ENCODE results near the gene ENAH.

Gene ENAH

DNA sequence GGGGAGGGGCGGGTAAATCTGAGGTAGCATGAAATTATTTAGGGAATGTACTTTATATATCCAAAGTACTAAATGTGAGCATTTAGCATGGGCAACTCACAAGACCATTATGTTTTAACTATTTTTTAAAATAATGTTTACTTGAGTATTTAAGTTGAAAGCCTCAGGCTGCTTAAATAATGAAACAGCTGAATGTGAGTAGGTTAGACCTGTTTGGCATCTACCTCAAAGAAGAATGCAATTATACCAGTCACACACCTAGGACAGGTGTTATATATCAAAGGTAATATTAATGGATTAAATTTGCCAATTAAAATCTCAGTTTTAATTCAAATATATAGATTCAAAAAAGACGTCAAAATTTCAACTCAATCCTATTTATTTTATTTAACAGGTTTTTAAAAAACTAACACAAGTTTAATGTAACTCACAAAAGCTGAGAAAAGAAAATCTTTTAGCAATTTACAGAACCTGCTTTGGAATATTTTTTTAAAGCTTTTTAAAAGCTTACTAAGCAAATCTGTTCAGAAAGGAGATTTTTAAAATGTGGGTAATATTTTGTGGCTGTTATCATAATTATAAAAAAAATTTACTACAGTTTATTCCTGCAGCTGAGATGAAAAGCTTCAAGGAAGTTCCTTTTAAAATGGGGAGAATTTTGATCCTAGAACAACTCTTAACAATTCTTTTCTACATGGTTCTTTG lies 120.5 kb downstream of the ENAH start:
- Histone ChIP-seq H2AFZ (ENCODE audit: low read length) (no peak overlapping the region), H3K4me3 (ENCODE audit: low read length) (no peak overlapping the region), H3K4me2 (ENCODE audit: low read depth, low read length) (no peak overlapping the region), H3K36me3 (replicated peaks; ENCODE audit: insufficient read depth, low read length) (no peaks in the 10 kb centered on the region), H3K9ac (ENCODE audit: low read length) (no peak overlapping the region), H3K4me1 (ENCODE audit: low read length) (no peaks in the 10 kb centered on the region), H4K20me1 (ENCODE audit: insufficient read depth, low read length) (no peaks in the 10 kb centered on the region), H3K27me3 (replicated peaks; ENCODE audit: insufficient read depth, low read length) (no peaks in the 10 kb centered on the region), H3K9me2 (replicated peaks; ENCODE audit: insufficient read depth, low read length) (no peaks in the 10 kb centered on the region), H3K27ac (ENCODE audit: low read length) (no peak overlapping the region), H3F3A (ENCODE audit: insufficient read depth, low read length) (no peaks in the 10 kb centered on the region), H3K79me2 (ENCODE audit: low read length) (no peaks in the 10 kb centered on the region), H3K9me3 (replicated peaks; ENCODE audit: insufficient read depth, low read length) (no peaks in the 10 kb centered on the region)
- DNase-seq = no peak
- no peak for TF ChIP-seq EZH2 (optimal IDR thresholded peaks at IDR 0.05; ENCODE audit: low read depth, low read length)
- TF ChIP-seq, protein P1, sequence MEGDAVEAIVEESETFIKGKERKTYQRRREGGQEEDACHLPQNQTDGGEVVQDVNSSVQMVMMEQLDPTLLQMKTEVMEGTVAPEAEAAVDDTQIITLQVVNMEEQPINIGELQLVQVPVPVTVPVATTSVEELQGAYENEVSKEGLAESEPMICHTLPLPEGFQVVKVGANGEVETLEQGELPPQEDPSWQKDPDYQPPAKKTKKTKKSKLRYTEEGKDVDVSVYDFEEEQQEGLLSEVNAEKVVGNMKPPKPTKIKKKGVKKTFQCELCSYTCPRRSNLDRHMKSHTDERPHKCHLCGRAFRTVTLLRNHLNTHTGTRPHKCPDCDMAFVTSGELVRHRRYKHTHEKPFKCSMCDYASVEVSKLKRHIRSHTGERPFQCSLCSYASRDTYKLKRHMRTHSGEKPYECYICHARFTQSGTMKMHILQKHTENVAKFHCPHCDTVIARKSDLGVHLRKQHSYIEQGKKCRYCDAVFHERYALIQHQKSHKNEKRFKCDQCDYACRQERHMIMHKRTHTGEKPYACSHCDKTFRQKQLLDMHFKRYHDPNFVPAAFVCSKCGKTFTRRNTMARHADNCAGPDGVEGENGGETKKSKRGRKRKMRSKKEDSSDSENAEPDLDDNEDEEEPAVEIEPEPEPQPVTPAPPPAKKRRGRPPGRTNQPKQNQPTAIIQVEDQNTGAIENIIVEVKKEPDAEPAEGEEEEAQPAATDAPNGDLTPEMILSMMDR (IDR thresholded peaks at IDR 0.05; ENCODE audit: low read length) = no peak
- TF ChIP-seq EZH2phosphoT487 (IDR thresholded peaks at IDR 0.05; ENCODE audit: low read length) = no peak

DNA sequence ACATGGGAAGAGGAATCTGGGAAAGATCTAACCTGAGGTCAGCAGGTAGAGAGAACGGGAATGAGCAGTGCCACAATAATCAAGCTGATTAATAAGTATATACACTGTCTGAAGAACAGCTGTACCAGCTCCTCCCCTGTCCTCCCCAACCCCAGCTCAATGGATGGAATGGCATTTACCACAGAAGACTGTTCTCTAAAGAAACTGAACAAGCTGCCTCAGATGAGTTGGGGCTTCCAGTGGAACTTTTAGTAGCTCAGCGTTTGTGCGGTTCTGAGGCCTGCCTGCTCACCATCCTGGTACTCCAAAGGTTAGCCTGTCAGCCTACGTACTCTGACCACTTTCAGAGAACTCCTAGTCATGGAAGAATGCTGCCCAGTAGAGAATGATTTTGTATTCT lies 123.2 kb downstream of the ENAH start:
- Histone ChIP-seq H3K27me3 (replicated peaks; ENCODE audit: insufficient read depth, low read length) (no peaks in the 10 kb centered on the region), H3K4me2 (ENCODE audit: low read depth, low read length) (no peak overlapping the region), H3K79me2 (ENCODE audit: low read length) (no peaks in the 10 kb centered on the region), H3K9ac (ENCODE audit: low read length) (no peak overlapping the region), H3K36me3 (replicated peaks; ENCODE audit: insufficient read depth, low read length) (no peaks in the 10 kb centered on the region), H3K9me2 (replicated peaks; ENCODE audit: insufficient read depth, low read length) (no peaks in the 10 kb centered on the region), H3K4me1 (ENCODE audit: low read length) (no peaks in the 10 kb centered on the region), H3K9me3 (replicated peaks; ENCODE audit: insufficient read depth, low read length) (no peaks in the 10 kb centered on the region), H4K20me1 (ENCODE audit: insufficient read depth, low read length) (no peaks in the 10 kb centered on the region), H3K4me3 (ENCODE audit: low read length) (no peak overlapping the region), H3F3A (ENCODE audit: insufficient read depth, low read length) (no peaks in the 10 kb centered on the region), H3K27ac (ENCODE audit: low read length) (no peak overlapping the region), H2AFZ (ENCODE audit: low read length) (no peak overlapping the region)
- TF ChIP-seq EZH2phosphoT487 (IDR thresholded peaks at IDR 0.05; ENCODE audit: low read length) (no peak), EZH2 (optimal IDR thresholded peaks at IDR 0.05; ENCODE audit: low read depth, low read length) (no peak)
- TF ChIP-seq, protein P1 (IDR thresholded peaks at IDR 0.05; ENCODE audit: low read length) = no peak
- no peak for DNase-seq

DNA sequence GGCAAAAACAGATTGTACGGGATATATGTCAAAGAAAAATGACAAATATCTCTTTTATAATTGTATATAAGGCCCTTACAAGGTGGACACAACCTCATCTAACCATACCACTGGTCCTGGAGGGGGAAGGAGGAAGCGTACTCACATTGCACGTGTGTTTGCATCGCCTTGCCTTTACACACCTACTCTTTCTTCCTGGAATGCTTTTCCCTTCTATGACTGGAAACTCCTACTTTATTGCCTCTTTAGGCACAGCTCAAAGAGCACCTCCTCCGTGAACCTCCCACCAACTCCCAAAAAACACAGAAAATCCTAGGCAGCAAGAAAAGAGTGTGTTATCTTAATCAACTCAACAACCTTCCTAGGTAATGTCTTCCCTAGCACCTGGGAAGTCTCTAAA lies 125.3 kb downstream of the ENAH start:
- Histone ChIP-seq H3K4me2 (ENCODE audit: low read depth, low read length) (no peak overlapping the region), H3K36me3 (replicated peaks; ENCODE audit: insufficient read depth, low read length) (no peaks in the 10 kb centered on the region), H2AFZ (ENCODE audit: low read length) (no peak overlapping the region), H4K20me1 (ENCODE audit: insufficient read depth, low read length) (no peaks in the 10 kb centered on the region), H3K27me3 (replicated peaks; ENCODE audit: insufficient read depth, low read length) (no peaks in the 10 kb centered on the region), H3K9me3 (replicated peaks; ENCODE audit: insufficient read depth, low read length) (no peaks in the 10 kb centered on the region), H3K27ac (ENCODE audit: low read length) (no peak overlapping the region), H3K4me1 (ENCODE audit: low read length) (no peaks in the 10 kb centered on the region), H3K79me2 (ENCODE audit: low read length) (no peaks in the 10 kb centered on the region), H3F3A (ENCODE audit: insufficient read depth, low read length) (no peaks in the 10 kb centered on the region), H3K9ac (ENCODE audit: low read length) (no peak overlapping the region), H3K9me2 (replicated peaks; ENCODE audit: insufficient read depth, low read length) (no peaks in the 10 kb centered on the region), H3K4me3 (ENCODE audit: low read length) (no peak overlapping the region)
- TF ChIP-seq EZH2 (optimal IDR thresholded peaks at IDR 0.05; ENCODE audit: low read depth, low read length) (no peak), EZH2phosphoT487 (IDR thresholded peaks at IDR 0.05; ENCODE audit: low read length) (no peak)
- TF ChIP-seq, protein P1 (IDR thresholded peaks at IDR 0.05; ENCODE audit: low read length) = no peak
- no peak for DNase-seq
